HEK293T (cell line): ENCODE data around the gene PCDHB9.

ENCODE experiments used
- BHLHE40 ChIP-seq: fragments of 450-650 bp; IDR thresholded peaks from 2 replicates; pipeline ENCODE4 v1.6.1; 2016; ENCODE audit warnings: mild to moderate bottlenecking, moderate library complexity, borderline replicate concordance
- FOXA1 ChIP-seq: fragments of 450-650 bp; IDR thresholded peaks from 2 replicates; pipeline ENCODE4 v1.6.1; 2016; ENCODE audit warnings: mild to moderate bottlenecking
- FOXK2 ChIP-seq: fragments of 450-650 bp; IDR thresholded peaks from 2 replicates; pipeline ENCODE4 v1.6.1; 2016; ENCODE audit warnings: mild to moderate bottlenecking
- FOXM1 ChIP-seq: fragments of 450-650 bp; IDR thresholded peaks from 2 replicates; pipeline ENCODE4 v1.6.1; 2017; ENCODE audit warnings: mild to moderate bottlenecking, borderline replicate concordance
- SP1 ChIP-seq: fragments of 450-650 bp; IDR thresholded peaks from 2 replicates; pipeline ENCODE4 v1.6.1; 2017

- TF ChIP-seq FOXA1, result no peak
- no peak for TF ChIP-seq BHLHE40
- no peak for TF ChIP-seq SP1
- no peak for TF ChIP-seq FOXK2
- no peak for TF ChIP-seq FOXM1
Measured at GRCh38 chr5:141234109-141234667, 47.2 kb downstream of the PCDHB9 start.
